Kidney epithelial cell (primary cell): ENCODE results near the gene SPACA4. TPM values are rescaled to one million over a fixed set of nuclear protein-coding genes. Genes with fewer than 3 reads are reported as not detected.

Experiments
- DNase-seq: peaks from one replicate; pipeline ENCODE4 v3.0.0-alpha.2; 2010; ENCODE audit warnings: low read depth
- H3K27me3 ChIP-seq: 2 replicates; pipeline ENCODE4 v1.6.0; 2011; ENCODE audit warnings: low read length; ENCODE audit not compliant: control insufficient read depth, insufficient read depth
- H3K36me3 ChIP-seq: 2 replicates; pipeline ENCODE4 v1.5.1; 2011; ENCODE audit warnings: low read length; ENCODE audit not compliant: control insufficient read depth, insufficient read depth
- H3K4me3 ChIP-seq: 2 replicates; pipeline ENCODE4 v1.5.1; 2011; ENCODE audit warnings: low read depth, mild to moderate bottlenecking, control low read depth, low read length
- CTCF ChIP-seq: IDR thresholded peaks from 2 replicates; pipeline ENCODE4 v1.5.1; 2011; ENCODE audit warnings: mild to moderate bottlenecking, moderate library complexity, low read length, control low read depth, inconsistent platforms; ENCODE audit not compliant: insufficient read depth, poor library complexity, severe bottlenecking
- total RNA-seq: library from RNA; depleted of rRNA; stranded (reverse); fragments of >200 nt; gene quantifications from 2 replicates; pipeline ENCODE4 v1.2.3, GENCODE V29; 2015

The SPACA4 gene
- total RNA-seq, 1 donor from 2014 or later, result not detected

DNA sequence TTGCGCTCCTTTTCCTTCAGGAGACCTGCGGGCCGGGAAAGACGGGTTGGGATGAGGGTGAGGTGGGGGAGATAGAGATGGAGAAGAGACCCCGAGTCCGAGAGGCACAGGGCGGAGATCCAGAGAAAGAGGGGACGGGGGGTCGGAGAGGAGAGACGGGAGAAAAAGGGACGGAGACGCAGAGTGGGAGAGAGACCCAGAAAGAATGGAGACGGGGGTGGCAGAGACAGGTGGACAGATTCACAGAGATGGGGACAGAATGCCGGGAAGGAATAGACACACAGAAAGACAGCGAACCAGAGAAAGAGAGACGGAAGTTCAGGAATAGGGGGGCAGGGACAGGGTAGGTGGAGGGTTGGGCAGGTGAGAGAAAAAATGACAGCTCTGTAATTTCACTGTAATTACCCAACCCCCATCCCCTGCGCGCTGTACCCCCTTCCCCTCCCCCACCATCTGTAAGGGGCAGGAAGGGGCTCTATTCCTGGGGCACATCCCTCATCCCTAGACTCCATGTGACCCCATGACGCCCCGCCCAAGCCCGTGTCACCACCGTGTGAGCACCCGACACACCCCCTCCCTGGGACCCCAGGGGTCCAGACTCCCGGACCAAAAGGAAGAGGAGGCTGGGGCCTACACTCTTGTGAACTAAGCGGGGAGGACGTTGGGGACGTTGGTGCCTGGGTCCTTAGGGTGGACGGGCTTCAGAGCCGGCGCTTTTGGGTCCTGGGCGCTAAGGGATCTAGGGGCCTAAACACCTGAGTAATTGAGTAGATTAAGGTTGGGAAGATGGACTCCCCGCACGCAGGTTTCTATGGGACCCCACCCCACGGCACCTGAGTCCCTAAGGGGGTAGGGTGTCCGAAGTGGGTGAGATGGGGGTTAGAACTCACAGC lies 29.7 kb downstream of the SPACA4 start:
- H3K4me3 ChIP-seq, result peak overlapping the region; percentile 42
- peaks cover 3% of the 10 kb centered on the region for H3K27me3 ChIP-seq
- TF ChIP-seq CTCF, result no peak
- H3K36me3 ChIP-seq, result no peaks in the 10 kb centered on the region
- no peak for DNase-seq

DNA sequence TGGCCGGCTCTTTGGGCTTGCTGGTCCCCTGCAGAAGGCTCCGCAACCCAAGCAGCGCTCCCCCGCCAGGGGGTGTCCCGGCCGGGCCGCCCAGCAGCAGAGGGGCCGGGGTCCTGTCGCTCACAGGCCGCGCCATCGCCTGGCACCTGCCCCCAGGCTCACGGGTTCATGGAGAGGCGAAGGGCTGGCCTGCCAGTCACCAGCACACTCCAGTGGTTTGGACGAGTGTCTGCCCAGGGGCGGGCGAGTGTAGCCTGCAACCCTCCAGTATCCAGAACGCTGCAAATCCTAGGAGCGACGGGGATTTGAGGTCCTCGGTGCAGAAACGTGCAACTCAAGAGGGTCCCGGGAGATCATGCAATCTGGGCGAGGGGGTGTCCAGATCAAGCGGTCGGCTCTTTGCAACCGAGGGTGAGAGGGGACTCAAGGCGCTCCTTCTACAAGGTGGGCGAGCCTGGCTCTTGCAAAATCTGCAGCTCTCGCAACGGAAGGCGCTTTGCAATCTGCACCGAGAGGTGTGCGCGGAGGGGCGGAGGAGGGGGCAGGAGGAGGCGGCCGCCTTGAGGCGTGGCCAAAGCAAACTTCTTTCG lies 30.4 kb downstream of the SPACA4 start, which contains the start of gene DBP:
Gene DBP (minus strand): TSS at position 521 of the 590 bp plus-strand sequence. CDS start 385 bp downstream, at position 136.
- TF ChIP-seq CTCF, result peak; percentile 18
- Histone ChIP-seq H3K4me3 (peak within 1 kb of the TSS; percentile 56), H3K27me3 (peaks cover 3% of the 10 kb centered on the region), H3K36me3 (no peaks in the 10 kb centered on the region)
- DNase-seq, result no peak

- TF ChIP-seq CTCF, result no peak
- Histone ChIP-seq H3K36me3 (no peaks in the 10 kb centered on the region), H3K27me3 (peaks cover 3% of the 10 kb centered on the region), H3K4me3 (peak overlapping the region; percentile 56)
- peak; percentile 94 for DNase-seq
Measured at GRCh38 chr19:48637449-48637947, 31.0 kb downstream of the SPACA4 start.

GRCh38 chr19:48637948-48638830 lies 31.6 kb downstream of the SPACA4 start:
- Histone ChIP-seq H3K27me3 (peaks cover 3% of the 10 kb centered on the region), H3K4me3 (peak overlapping the region; percentile 56), H3K36me3 (no peaks in the 10 kb centered on the region)
- no peak for DNase-seq
- peak; percentile 21 for TF ChIP-seq CTCF

DNA sequence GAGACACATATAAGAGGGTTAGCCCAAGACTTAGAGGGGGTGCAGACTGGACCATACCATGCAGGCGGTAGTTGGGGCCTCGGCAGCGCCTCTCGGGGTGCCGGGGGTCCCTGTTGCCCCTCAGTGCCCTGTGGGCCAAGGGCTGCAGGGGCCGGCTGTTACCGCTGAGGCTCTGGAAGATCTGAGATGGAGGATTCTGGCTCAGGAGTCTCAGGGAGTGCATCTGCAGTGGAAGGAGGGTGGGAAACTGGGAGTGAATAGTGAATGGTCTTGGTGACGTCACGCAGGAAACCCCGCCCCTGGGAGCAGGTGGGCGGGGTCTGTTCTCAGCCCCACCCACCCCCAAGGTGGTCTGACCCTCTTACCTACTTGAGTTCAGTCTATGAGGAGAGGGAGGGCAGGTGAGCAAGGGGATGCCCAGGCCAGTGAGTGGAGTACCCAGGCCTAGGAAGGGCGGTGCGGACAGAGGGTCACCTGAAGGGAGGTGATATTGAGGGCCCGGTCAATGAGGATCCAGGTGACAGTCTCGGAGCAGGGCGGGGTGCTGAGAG lies 32.4 kb downstream of the SPACA4 start:
- Histone ChIP-seq H3K4me3 (no peak overlapping the region), H3K27me3 (peaks cover 3% of the 10 kb centered on the region), H3K36me3 (no peaks in the 10 kb centered on the region)
- DNase-seq, result no peak
- no peak for TF ChIP-seq CTCF
